OCI-LY3 (cell line): ENCODE results near the gene RGS9BP.

Source experiments
- EZH2phosphoT487 ChIP-seq: fragments of 200-600 bp; shearing (Covaris generic); IDR thresholded peaks from 2 replicates; pipeline ENCODE4 v1.6.1; 2018; ENCODE audit warnings: antibody characterized with exemption, mixed run types, low read depth
- TF ChIP-seq, protein P1 (sequence below): fragments of 200-600, 300-600 bp; sonication (generic); IDR thresholded peaks from 2 replicates; pipeline ENCODE4 v1.5.1; 2014; ENCODE audit warnings: antibody characterized with exemption, low read length, low read depth

- TF ChIP-seq, protein P1, sequence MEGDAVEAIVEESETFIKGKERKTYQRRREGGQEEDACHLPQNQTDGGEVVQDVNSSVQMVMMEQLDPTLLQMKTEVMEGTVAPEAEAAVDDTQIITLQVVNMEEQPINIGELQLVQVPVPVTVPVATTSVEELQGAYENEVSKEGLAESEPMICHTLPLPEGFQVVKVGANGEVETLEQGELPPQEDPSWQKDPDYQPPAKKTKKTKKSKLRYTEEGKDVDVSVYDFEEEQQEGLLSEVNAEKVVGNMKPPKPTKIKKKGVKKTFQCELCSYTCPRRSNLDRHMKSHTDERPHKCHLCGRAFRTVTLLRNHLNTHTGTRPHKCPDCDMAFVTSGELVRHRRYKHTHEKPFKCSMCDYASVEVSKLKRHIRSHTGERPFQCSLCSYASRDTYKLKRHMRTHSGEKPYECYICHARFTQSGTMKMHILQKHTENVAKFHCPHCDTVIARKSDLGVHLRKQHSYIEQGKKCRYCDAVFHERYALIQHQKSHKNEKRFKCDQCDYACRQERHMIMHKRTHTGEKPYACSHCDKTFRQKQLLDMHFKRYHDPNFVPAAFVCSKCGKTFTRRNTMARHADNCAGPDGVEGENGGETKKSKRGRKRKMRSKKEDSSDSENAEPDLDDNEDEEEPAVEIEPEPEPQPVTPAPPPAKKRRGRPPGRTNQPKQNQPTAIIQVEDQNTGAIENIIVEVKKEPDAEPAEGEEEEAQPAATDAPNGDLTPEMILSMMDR: no peak
- no peak for TF ChIP-seq EZH2phosphoT487
Observed at GRCh38 chr19:32674153-32674930, 1.3 kb upstream of the RGS9BP start.
